Kidney glomerular epithelial cell (primary cell): ENCODE results near the gene COL5A1.
A peak's percentile ranks its signal among the peaks of the same experiment; 100 is the strongest.
"Not testable (repeated sequence)": the region's sequence is repeated elsewhere in the genome, so short reads cannot be mapped to it uniquely, and the experiment has no call there.

Source experiments
- DNase-seq: peaks from one replicate; lab custom pipeline; 2025; lab: John Stamatoyannopoulos, UW

Gene COL5A1

DNA sequence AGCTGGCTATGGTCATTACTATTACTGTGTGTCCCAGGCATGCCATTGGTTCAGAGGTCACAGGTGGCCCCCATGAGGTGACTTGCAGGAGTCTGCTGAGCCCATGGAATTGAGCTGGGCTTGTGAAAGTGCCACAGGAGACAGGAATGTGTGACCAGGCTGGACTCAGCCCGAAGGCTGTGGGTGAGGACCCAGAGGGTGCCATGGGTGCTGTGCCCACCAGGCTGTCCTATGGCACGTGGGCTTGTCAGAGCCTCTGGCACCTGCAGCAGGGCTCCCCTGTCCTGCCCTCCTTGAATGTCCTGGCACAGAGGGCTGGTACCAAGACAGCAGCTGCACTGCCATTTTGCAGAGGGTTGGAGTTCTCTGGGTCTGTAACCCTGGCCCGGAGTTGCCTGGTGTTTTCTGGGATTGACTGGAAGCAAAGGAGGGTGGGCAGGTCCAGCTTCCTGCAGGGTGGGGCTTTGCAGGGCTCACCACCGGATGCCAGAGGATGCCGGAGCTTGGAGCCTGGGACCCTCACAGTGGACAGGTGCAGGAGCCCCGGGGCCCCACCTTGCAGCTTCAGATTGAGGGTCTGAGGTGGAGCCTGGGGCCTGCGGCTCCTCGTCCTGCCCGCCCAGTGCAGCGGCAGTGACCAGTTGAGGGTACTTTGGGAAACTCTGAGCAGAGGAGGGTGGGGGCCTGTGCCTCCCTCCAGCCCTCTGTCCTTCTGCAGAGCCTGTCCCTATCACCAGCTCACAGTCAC lies 14.2 kb downstream of the COL5A1 start:
- no peak for DNase-seq

GRCh38 chr9:134656334-134657006 lies 14.9 kb downstream of the COL5A1 start:
- peak; percentile 5 for DNase-seq

DNA sequence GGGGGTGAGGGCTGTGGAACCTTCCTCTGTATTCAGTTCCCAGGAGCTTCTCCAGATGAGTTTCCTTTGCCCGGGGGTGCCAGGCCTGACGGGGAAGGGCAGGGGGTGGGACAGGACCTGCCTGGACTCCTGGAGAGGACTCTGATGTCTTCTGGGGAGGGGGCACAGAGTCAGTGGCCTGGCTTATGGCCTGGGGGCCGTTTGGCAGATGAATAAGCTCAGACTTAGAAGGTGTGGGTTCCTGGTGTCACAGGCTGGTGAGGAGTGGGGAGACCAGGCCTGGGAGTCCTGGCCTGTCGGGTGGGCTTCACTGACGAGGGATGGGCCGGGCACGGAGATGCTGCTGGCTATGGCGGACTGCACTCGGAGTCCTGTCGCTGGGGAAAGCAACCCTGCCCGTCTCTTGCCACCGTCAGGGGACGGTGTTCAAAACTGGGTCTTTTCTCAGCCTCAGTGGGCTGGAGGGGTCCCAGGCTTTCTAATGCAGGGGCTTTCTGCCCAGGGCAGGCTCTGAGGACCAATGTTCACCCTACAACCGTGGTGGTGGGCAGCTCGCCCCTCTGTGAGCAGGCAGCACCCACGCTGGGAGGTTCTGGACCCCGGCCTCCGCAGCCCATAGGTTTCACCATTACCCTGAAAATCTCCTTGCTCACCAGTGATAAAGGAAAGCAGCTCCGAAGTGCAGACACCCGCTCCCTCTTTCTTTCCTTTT lies 16.2 kb downstream of the COL5A1 start:
- no peak for DNase-seq

DNA sequence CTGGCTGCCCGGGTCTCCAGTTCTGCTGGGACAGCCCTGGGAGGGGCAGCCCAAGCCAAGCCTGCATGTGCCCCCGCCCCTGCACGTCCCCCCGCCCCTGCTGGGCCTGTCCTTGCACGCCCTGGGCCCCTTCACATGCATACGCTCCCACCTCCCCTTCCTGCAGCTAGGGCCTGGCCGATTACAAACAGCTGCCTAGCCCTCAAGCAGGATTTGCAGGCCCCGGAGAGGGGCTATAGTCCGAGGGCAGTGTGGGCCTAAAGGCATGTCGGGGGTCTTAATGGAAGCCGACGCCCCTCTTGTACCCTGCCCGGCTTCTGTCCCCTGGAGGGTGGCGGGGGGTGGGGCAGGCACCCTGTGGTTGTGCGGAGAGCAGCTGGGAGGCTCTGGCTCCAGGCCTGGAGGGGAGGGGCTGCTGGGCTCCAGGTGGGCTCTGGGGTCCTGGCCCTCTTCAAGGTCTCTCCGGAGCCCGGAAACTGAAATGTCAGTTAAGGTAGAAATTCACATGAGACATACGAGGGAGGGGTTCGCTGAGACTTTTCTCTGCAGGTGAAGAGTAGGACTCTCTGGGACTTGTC lies 16.9 kb downstream of the COL5A1 start:
- no peak for DNase-seq

GRCh38 chr9:134659688-134660131 lies 18.1 kb downstream of the COL5A1 start:
- DNase-seq, result no peak

DNA sequence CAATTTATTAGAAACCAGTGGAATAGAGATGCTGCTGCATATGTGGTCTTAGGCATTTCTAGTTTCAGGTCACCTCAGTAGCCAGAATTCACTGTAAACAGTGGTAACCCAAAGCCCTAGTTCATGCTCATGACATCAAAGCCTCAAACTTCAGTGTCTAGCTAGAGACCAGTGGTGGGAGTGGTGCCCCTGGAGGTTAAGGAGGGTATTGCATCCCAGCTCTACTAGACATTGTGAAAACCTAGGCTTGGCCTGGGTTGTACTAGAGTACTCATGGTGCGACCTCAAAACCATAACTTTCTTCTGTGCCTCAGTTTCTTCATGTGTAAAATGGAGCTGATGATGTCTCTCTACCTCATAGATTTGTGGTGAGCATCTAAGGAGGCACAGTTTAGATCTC lies 18.8 kb downstream of the COL5A1 start:
- no peak for DNase-seq

DNA sequence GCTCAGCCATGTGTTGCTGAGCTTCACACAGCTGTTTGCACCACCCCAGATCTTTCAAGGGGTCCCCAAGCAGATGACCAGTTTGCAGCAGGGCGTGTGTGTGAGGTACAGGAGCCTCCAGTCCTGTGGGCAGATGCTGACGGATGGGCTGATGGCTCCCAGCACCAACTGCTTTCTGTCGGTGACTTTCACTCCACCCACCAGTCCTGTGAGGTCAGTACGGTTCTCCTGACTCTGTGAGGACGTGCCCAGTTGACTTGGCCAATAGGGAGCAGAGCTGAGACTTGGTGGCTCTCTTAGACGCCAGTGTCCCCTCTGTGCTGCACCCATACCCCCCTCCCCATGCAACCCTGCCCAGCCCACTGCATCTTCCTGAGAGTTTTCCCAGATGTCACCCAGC lies 19.7 kb downstream of the COL5A1 start:
- DNase-seq, result no peak

DNA sequence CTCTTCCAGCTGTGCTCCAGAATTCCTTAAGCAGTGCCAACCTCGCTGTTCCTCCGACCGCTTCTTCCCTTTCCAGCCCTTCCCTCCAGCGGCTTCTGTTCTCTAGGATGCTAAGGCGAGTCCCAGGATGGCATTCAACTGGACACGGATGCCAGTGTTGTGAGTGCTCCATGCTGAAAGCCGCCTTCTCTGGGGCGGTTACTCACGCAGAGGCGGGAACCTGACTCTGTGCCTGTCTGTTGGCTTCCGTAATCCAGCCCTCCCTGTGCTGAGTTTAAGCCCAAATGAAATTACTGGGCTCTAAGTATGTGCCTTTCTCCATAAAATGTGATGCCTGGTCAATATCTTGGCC lies 20.2 kb downstream of the COL5A1 start:
- DNase-seq, result no peak

DNA sequence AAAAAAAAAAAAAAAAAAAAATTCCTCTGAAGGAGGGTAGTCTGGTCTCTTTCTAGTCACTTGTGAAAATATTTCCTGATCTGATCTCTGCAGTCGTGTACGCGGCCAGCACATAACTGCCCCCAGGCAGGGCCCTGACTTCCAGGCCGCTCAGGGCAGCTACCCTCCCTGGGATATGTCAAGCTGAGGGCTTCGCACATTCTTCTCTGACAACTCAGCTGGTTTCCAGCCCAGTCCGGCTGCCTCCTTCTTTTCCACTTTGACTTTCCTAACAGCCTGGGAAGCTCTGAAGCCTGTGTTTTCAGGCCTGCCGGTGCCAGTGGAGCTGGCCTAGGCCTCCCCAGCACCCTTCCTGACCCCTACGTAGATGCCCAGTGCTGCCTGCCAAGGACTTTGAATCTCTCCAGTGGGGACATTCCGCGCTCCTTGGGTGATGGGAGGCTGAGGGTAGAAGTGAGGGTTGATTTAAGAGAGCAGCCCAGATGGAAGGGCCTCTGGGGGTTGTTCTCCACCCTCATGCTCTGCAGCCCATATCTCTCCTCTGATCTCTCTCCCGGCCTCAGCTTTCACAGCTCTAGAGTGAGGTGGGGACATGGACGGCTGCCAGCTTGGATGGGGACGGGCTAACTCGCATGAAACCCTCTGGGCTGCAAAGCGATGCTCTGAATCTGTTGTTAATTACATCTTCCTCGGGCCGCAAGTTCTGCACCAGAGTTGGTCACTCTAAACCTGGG lies 20.7 kb downstream of the COL5A1 start:
- no peak for DNase-seq

- no peak for DNase-seq
Observed at GRCh38 chr9:134663084-134663483, 21.5 kb downstream of the COL5A1 start.

- no peak for DNase-seq
Observed at GRCh38 chr9:134663753-134664415, 22.3 kb downstream of the COL5A1 start.

DNA sequence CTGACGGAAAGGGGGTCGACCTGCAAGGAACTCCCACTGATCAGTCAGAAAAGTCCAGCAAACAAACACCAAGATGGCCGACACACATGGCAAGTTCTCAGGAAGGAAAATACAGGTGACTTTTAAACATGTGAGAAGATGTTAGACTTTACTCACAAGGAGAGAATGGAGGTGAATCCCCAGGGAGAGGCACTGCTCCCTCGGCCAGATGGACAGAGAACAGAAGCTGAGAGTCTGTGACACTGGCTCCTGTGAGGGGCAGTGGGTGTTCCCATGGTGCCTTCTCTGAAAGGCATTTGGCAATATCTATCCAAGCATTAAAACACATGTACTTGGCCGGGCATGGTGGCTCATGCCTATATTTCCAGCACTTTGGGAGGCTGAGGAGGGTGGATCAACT lies 22.8 kb downstream of the COL5A1 start:
- DNase-seq, result no peak

- no peak for DNase-seq
Observed at GRCh38 chr9:134666208-134666607, 24.6 kb downstream of the COL5A1 start.

DNA sequence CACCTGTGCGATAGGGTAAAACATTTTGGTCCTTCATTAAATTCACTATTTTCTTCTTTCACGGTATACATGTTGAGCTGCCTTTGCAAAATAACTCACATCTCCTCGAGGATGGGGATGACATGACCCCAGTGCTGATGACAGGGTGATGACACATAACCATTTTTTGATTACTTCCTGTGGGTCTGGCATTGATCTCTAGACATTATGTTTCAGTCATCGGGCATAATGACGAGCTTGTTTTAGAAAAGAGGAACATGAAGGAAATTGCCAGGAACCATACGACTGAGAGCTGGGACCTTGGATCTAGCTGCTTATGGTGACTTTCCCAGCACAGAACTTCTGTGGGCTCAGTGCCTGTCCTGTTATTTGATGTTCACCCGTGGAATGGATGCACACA lies 25.2 kb downstream of the COL5A1 start:
- no peak for DNase-seq

DNA sequence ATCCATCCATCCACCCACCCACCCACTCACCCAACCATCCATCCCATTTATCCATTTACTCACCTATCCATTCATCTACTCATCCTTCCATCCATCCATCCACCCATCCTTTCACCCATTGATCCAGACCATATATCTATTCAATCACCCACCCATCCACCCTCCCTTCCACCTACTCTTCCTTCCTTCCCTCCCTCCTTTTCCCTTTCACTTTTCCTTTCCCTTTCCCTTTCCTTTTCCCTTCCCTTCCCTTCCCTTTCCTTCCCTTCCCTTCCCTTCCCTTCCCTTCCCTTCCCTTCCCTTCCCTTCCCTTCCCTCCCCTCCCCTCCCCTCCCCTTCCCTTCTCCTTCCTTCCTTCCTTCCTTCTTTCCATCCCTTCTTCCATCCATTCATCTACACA lies 27.4 kb downstream of the COL5A1 start:
- DNase-seq, result not testable (repeated sequence)

- DNase-seq, result peak; percentile 46
Observed at GRCh38 chr9:134669399-134669955, 27.9 kb downstream of the COL5A1 start.

DNA sequence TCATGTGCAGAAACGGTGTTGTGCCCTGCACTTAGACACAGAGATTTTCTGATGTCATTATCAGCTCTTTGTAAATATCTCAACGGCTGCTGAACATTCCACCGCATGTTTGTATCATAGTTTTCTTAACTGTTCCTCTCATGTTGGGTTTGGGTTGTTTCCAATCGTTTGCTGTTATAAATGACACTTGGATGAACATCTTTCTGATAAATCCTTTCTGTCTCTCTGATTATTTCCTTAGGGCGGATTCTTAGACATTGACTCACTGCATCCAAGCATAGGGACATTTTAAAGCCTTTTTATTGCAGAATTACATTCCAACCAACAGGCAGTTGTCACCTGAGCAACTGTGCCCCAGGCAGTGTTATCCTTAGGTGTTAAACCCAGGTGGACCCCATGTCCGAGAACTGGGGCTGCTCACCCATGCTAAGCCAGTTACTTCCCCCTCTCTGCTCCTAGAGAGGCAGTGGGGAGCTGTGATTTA lies 28.5 kb downstream of the COL5A1 start:
- peak; percentile 92 for DNase-seq

DNA sequence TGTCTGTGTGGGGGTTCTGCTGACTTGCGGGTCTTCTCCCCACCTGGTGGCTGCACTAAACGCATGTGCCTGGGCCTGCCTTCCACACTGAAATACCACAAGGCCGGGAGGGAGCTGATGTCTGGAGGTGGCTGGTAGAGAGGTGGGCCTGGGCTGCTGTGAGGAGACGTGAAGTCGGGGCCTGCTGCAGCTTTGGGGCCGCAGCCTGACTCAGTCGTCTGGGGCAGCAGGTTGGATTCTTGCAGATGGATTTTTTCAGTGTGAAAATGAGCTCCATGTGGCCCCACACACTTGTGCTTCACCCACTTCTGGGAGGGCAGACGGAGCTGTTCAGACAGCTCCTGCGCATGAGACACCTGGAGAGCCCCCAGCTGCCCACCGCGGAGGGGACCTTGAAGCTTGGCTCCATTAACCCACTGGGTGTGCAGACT lies 29.3 kb downstream of the COL5A1 start:
- no peak for DNase-seq

DNA sequence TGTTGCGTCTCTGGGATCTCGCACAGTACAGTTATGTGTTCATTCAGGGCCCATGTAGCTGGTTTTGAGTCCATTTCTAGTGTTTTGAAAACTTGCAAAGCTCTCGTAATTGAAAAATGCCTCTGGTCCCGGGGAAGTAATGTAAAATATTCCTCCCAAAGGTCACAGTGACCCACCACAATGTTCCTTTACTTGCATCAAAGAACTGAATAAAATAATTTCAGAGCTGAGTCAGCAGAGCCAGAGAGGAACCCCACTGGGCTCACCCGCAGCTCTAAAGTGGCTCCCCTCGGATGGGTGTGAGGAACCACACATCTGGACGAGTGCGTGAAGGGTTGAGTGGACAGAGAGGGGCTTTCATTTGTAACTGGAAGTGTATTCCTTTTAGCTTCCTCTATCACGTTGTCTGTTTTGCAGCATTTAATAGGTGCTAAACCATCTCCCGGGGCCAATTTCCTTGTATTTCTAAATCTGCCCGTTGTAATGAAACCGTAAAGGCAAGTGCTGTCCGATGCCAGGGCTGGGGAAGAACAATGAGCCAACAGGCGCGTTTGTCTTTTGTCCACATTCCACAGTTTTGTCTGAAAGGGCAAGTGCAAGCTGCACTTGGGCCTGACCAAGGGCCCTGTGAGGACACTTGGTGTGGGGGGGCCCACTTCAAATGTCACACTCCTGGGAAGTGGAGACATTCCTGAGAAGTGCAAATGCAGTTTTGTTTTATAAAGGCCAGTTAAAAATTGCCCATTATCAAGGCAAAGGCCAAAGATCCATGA lies 29.9 kb downstream of the COL5A1 start:
- no peak for DNase-seq

DNA sequence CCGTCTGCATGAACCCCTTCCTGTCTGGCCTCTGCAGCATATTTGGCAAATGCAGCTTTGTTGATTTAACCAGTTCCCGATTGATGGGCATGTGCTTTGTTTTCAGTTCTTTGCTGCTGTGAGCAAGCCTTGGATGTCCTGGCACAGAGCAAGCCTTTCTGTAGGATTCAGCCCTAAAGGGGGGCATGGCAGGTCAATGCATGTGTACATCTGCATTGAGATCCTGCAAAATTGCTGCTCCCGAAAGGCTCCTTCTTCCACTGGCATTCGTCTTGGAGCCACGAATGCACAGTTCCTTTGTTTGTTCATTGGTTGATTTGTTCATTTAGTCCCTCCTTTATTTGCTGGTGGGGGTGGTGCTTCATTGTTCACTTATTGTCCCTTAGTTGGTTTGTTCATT lies 34.8 kb downstream of the COL5A1 start:
- no peak for DNase-seq
